Activated T-cell treated with anti-CD3 and anti-CD28 coated beads, Interleukin-2, amount 50 U/mL, for 4 hours (primary cell): Measurements from ENCODE around the gene PLCB1. TPM values are rescaled to one million over a fixed set of nuclear protein-coding genes. Genes with fewer than 3 reads are reported as not detected.

Source experiments
- ATAC-seq, 2 donors: fragments of 200-7000 bp; cut with Tn5 transposase; one replicate each; pipeline ENCODE4 v1.10.0; 2021
- DNase-seq: peaks from one replicate; pipeline ENCODE4 v3.0.0-alpha.2; 2020
- H3K27me3 Mint-ChIP-seq: one replicate; pipeline ENCODE4 v1.8.0; 2021; ENCODE audit warnings: low read depth, mixed read lengths
- H3K36me3 Mint-ChIP-seq: one replicate; pipeline ENCODE4 v1.8.0; 2022; ENCODE audit warnings: mixed read lengths; ENCODE audit not compliant: insufficient read depth
- H3K4me1 Mint-ChIP-seq: one replicate; pipeline ENCODE4 v1.8.0; 2021; ENCODE audit warnings: low read depth, mixed read lengths
- H3K4me3 Mint-ChIP-seq: one replicate; pipeline ENCODE4 v1.8.0; 2021; ENCODE audit warnings: mild to moderate bottlenecking, moderate library complexity, mixed read lengths
- H3K9me3 Mint-ChIP-seq: one replicate; pipeline ENCODE4 v1.8.0; 2021; ENCODE audit warnings: mixed read lengths
- total RNA-seq, 3 donors: library from RNA; stranded (reverse); gene quantifications; one replicate each; pipeline ENCODE4 v1.2.1, GENCODE V29; 2021

PLCB1 gene
- total RNA-seq, 3 donors from 2014 or later = 0.91 to 6.0 (median 2.8) TPM

GRCh38 chr20:8722277-8722928 is 590.3 kb downstream of the PLCB1 start:
- H3K27me3 Mint-ChIP-seq = no peaks in the 10 kb centered on the region
- H3K36me3 Mint-ChIP-seq = no peaks in the 10 kb centered on the region
- peak in 1 of 2 donors; percentile 21 for ATAC-seq
- DNase-seq = no peak
- H3K9me3 Mint-ChIP-seq = no peaks in the 10 kb centered on the region
- no peaks in the 10 kb centered on the region for H3K4me1 Mint-ChIP-seq
- no peak overlapping the region for H3K4me3 Mint-ChIP-seq

GRCh38 chr20:8723296-8723695 is 591.2 kb downstream of the PLCB1 start:
- ATAC-seq (no peak), DNase-seq (no peak)
- Mint-ChIP-seq H3K4me1 (no peaks in the 10 kb centered on the region), H3K4me3 (no peak overlapping the region), H3K9me3 (no peaks in the 10 kb centered on the region), H3K27me3 (no peaks in the 10 kb centered on the region), H3K36me3 (no peaks in the 10 kb centered on the region)

- H3K4me3 Mint-ChIP-seq = no peak overlapping the region
Observed at GRCh38 chr20:8724884-8725283, 592.8 kb downstream of the PLCB1 start.

GRCh38 chr20:8726460-8726859 is 594.4 kb downstream of the PLCB1 start:
- H3K4me1 Mint-ChIP-seq = no peaks in the 10 kb centered on the region
- no peaks in the 10 kb centered on the region for H3K9me3 Mint-ChIP-seq
- H3K4me3 Mint-ChIP-seq = no peak overlapping the region
- H3K36me3 Mint-ChIP-seq = no peaks in the 10 kb centered on the region
- H3K27me3 Mint-ChIP-seq = no peaks in the 10 kb centered on the region
- ATAC-seq = no peak
- no peak for DNase-seq

More at GRCh38 chr20:8724884-8725283, 592.8 kb downstream of the PLCB1 start:
- Mint-ChIP-seq H3K27me3 (no peaks in the 10 kb centered on the region), H3K36me3 (no peaks in the 10 kb centered on the region), H3K4me1 (no peaks in the 10 kb centered on the region), H3K9me3 (no peaks in the 10 kb centered on the region)
- no peak for DNase-seq
- ATAC-seq = no peak

- Mint-ChIP-seq H3K27me3 (no peaks in the 10 kb centered on the region), H3K4me3 (no peak overlapping the region), H3K9me3 (no peaks in the 10 kb centered on the region), H3K36me3 (peaks cover 3% of the 10 kb centered on the region), H3K4me1 (no peaks in the 10 kb centered on the region)
- ATAC-seq = no peak
- DNase-seq = no peak
Observed at GRCh38 chr20:8735014-8735413, 602.9 kb downstream of the PLCB1 start.

- Mint-ChIP-seq H3K4me1 (no peaks in the 10 kb centered on the region), H3K4me3 (no peak overlapping the region), H3K27me3 (no peaks in the 10 kb centered on the region), H3K36me3 (peaks cover 3% of the 10 kb centered on the region), H3K9me3 (no peaks in the 10 kb centered on the region)
- DNase-seq = no peak
- no peak for ATAC-seq
Observed at GRCh38 chr20:8735674-8736073, 603.6 kb downstream of the PLCB1 start.

- H3K4me3 Mint-ChIP-seq = no peak overlapping the region
- no peaks in the 10 kb centered on the region for H3K4me1 Mint-ChIP-seq
- H3K27me3 Mint-ChIP-seq = no peaks in the 10 kb centered on the region
- DNase-seq = no peak
- ATAC-seq = peak in 1 of 2 donors; percentile 50
- H3K9me3 Mint-ChIP-seq = no peaks in the 10 kb centered on the region
- peaks cover 7% of the 10 kb centered on the region for H3K36me3 Mint-ChIP-seq
Observed at GRCh38 chr20:8740265-8740664, 608.2 kb downstream of the PLCB1 start.

- no peaks in the 10 kb centered on the region for H3K4me1 Mint-ChIP-seq
- H3K36me3 Mint-ChIP-seq = peaks cover 4% of the 10 kb centered on the region
- H3K4me3 Mint-ChIP-seq = no peak overlapping the region
- no peak for DNase-seq
- no peak for ATAC-seq
- no peaks in the 10 kb centered on the region for H3K9me3 Mint-ChIP-seq
- H3K27me3 Mint-ChIP-seq = no peaks in the 10 kb centered on the region
Observed at GRCh38 chr20:8744228-8744844, 612.3 kb downstream of the PLCB1 start.

- Mint-ChIP-seq H3K36me3 (no peaks in the 10 kb centered on the region), H3K4me1 (no peaks in the 10 kb centered on the region), H3K4me3 (no peak overlapping the region), H3K9me3 (no peaks in the 10 kb centered on the region), H3K27me3 (peaks cover 3% of the 10 kb centered on the region)
- ATAC-seq = no peak
- DNase-seq = no peak
Observed at GRCh38 chr20:8749101-8749500, 617.0 kb downstream of the PLCB1 start.

GRCh38 chr20:8749986-8750385 is 617.9 kb downstream of the PLCB1 start:
- Mint-ChIP-seq H3K27me3 (peaks cover 3% of the 10 kb centered on the region), H3K4me3 (no peak overlapping the region), H3K9me3 (no peaks in the 10 kb centered on the region), H3K36me3 (no peaks in the 10 kb centered on the region), H3K4me1 (no peaks in the 10 kb centered on the region)
- no peak for ATAC-seq
- no peak for DNase-seq

- H3K9me3 Mint-ChIP-seq = no peaks in the 10 kb centered on the region
- H3K4me3 Mint-ChIP-seq = no peak overlapping the region
- DNase-seq (no peak), ATAC-seq (no peak)
- H3K4me1 Mint-ChIP-seq = no peaks in the 10 kb centered on the region
- H3K27me3 Mint-ChIP-seq = peaks cover 3% of the 10 kb centered on the region
- no peaks in the 10 kb centered on the region for H3K36me3 Mint-ChIP-seq
Observed at GRCh38 chr20:8755340-8756118, 623.5 kb downstream of the PLCB1 start.

- Mint-ChIP-seq H3K4me1 (no peaks in the 10 kb centered on the region), H3K4me3 (no peak overlapping the region), H3K9me3 (no peaks in the 10 kb centered on the region), H3K36me3 (no peaks in the 10 kb centered on the region), H3K27me3 (peaks cover 3% of the 10 kb centered on the region)
- DNase-seq (no peak), ATAC-seq (no peak)
Observed at GRCh38 chr20:8756410-8756809, 624.3 kb downstream of the PLCB1 start.

GRCh38 chr20:8757146-8757545 is 625.1 kb downstream of the PLCB1 start:
- H3K36me3 Mint-ChIP-seq = no peaks in the 10 kb centered on the region
- H3K4me1 Mint-ChIP-seq = no peaks in the 10 kb centered on the region
- no peak overlapping the region for H3K4me3 Mint-ChIP-seq
- H3K27me3 Mint-ChIP-seq = peaks cover 3% of the 10 kb centered on the region
- no peak for DNase-seq
- no peaks in the 10 kb centered on the region for H3K9me3 Mint-ChIP-seq
- ATAC-seq = no peak

GRCh38 chr20:8764344-8764962 is 632.4 kb downstream of the PLCB1 start:
- no peak for ATAC-seq
- Mint-ChIP-seq H3K9me3 (no peaks in the 10 kb centered on the region), H3K4me3 (no peak overlapping the region), H3K4me1 (no peaks in the 10 kb centered on the region), H3K27me3 (no peaks in the 10 kb centered on the region), H3K36me3 (peaks cover 4% of the 10 kb centered on the region)
- no peak for DNase-seq
